ENCODE results near the gene FGFR1OP2.
A peak's percentile ranks its signal among the peaks of the same experiment; 100 is the strongest.
"Not testable (repeated sequence)": the region's sequence is repeated elsewhere in the genome, so short reads cannot be mapped to it uniquely, and the experiment has no call there.

FGFR1OP2 gene

GRCh38 chr12:26937863-26938700, at the start of gene FGFR1OP2, which contains the start of gene INTS13:
FGFR1OP2 (plus strand) TSS chr12:26938470; CDS start chr12:26954159, 15,689 bp downstream.
INTS13 (minus strand) TSS chr12:26937981; CDS start chr12:26936803, 1,178 bp downstream.
- TF ChIP-seq CTCF (IDR thresholded peaks at IDR 0.05; ENCODE audit: extremely low read depth, insufficient read depth, missing control alignments): no peak
- in situ Hi-C loops (cut with MboI; ENCODE audit: low pct_unique_long_range_greater_than_20kb, low sequenced_read_pairs, unreplicated experiment): no loop called here
- peak; percentile 92 for DNase-seq (ENCODE audit: low spot score)

DNA sequence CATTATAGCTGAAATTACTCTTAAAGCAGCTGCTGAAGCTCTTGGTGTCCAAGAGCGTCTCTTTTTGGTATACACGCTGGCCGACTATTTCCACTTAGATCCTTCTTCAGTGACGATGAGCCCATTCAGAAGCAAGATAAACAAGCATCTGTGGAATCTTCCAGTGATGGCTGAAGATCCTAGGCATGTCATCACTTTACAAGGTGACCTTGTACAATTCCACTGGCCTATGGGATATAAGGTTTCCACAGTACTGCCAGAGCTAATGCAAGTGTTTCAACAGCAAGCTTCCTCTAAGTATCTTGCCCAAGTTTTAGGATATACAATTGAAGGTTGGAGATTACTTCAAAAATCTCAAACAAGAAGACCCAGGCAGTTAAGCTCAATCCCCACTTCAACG, 47.5 kb upstream of the FGFR1OP2 start:
- in situ Hi-C loops (cut with MboI; ENCODE audit: low pct_unique_long_range_greater_than_20kb, low sequenced_read_pairs, unreplicated experiment): no loop called here
- no peak for TF ChIP-seq CTCF (IDR thresholded peaks at IDR 0.05; ENCODE audit: extremely low read depth, insufficient read depth, missing control alignments)
- no peak for DNase-seq (ENCODE audit: low spot score)

- no peak for TF ChIP-seq CTCF (IDR thresholded peaks at IDR 0.05; ENCODE audit: extremely low read depth, insufficient read depth, missing control alignments)
- DNase-seq (ENCODE audit: low spot score): no peak
- in situ Hi-C loops (cut with MboI; ENCODE audit: low pct_unique_long_range_greater_than_20kb, low sequenced_read_pairs, unreplicated experiment): no loop called here
Measured at GRCh38 chr12:26891704-26892103, 46.6 kb upstream of the FGFR1OP2 start.

DNA sequence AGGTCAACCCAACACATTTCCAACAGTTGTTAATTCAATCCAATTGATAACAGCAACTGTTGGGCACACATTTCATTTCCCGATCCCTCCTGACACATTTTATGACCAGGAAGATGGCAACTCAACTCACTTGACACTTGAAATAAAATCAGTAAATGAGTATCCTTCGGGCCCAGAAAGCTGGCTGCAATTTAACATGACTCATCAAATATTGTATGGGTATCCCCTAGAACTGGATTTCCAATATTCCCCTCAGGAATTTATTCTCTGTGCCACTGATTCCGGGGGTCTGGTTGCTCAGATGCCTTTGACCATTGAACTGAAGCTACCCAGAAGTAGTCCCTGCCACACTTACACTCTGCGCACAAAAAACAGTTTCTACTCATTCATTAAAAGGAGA, 42.6 kb upstream of the FGFR1OP2 start:
- DNase-seq (ENCODE audit: low spot score): no peak
- no peak for TF ChIP-seq CTCF (IDR thresholded peaks at IDR 0.05; ENCODE audit: extremely low read depth, insufficient read depth, missing control alignments)
- in situ Hi-C loops (cut with MboI; ENCODE audit: low pct_unique_long_range_greater_than_20kb, low sequenced_read_pairs, unreplicated experiment): no loop called here

- in situ Hi-C loops (cut with MboI; ENCODE audit: low pct_unique_long_range_greater_than_20kb, low sequenced_read_pairs, unreplicated experiment): no loop called here
Measured at GRCh38 chr12:26896913-26897312, 41.4 kb upstream of the FGFR1OP2 start.

GRCh38 chr12:26903396-26903795, 34.9 kb upstream of the FGFR1OP2 start:
- in situ Hi-C loops (cut with MboI; ENCODE audit: low pct_unique_long_range_greater_than_20kb, low sequenced_read_pairs, unreplicated experiment); DNase-seq (ENCODE audit: low spot score): not testable (repeated sequence)

More at GRCh38 chr12:26896913-26897312, 41.4 kb upstream of the FGFR1OP2 start:
- TF ChIP-seq CTCF (IDR thresholded peaks at IDR 0.05; ENCODE audit: extremely low read depth, insufficient read depth, missing control alignments): no peak
- no peak for DNase-seq (ENCODE audit: low spot score)

GRCh38 chr12:26906024-26906423, 32.2 kb upstream of the FGFR1OP2 start:
- in situ Hi-C loops (cut with MboI; ENCODE audit: low pct_unique_long_range_greater_than_20kb, low sequenced_read_pairs, unreplicated experiment): no loop called here
- no peak for DNase-seq (ENCODE audit: low spot score)
- no peak for TF ChIP-seq CTCF (IDR thresholded peaks at IDR 0.05; ENCODE audit: extremely low read depth, insufficient read depth, missing control alignments)
